Measurements from ENCODE around the gene EXTL1.

DNA sequence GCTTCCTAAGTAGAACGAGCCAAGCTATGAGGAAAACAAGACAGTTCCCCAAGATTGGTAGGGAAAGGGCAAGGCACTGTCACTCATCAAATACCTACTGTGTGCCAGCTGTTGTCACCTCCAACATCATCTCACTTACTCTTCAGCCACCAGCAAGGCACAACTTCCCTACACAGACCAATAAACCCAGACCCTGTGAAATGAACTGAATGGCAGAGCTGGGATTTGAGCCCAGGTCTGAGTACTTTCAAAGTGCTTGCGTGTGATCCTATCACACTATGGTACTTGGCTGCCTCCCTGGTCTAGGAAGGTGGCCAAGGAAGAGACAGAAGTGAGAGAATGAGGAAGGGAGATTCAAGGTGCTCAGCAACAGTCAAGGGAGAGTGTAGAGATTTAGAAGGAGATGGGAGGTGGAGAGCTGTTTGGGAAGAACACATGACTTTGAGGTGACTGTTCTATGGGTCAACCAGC lies 62.6 kb downstream of the EXTL1 start:
- TF ChIP-seq, protein P1, sequence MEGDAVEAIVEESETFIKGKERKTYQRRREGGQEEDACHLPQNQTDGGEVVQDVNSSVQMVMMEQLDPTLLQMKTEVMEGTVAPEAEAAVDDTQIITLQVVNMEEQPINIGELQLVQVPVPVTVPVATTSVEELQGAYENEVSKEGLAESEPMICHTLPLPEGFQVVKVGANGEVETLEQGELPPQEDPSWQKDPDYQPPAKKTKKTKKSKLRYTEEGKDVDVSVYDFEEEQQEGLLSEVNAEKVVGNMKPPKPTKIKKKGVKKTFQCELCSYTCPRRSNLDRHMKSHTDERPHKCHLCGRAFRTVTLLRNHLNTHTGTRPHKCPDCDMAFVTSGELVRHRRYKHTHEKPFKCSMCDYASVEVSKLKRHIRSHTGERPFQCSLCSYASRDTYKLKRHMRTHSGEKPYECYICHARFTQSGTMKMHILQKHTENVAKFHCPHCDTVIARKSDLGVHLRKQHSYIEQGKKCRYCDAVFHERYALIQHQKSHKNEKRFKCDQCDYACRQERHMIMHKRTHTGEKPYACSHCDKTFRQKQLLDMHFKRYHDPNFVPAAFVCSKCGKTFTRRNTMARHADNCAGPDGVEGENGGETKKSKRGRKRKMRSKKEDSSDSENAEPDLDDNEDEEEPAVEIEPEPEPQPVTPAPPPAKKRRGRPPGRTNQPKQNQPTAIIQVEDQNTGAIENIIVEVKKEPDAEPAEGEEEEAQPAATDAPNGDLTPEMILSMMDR (IDR thresholded peaks at IDR 0.05; ENCODE audit: insufficient read depth, low read depth, low read length): no peak
- no peak for TF ChIP-seq EZH2 (IDR thresholded peaks at IDR 0.05; ENCODE audit: insufficient read depth, low read length)
